H9 (cell line): Measurements from ENCODE around the gene IQUB. TPM values are rescaled to one million over a fixed set of nuclear protein-coding genes. Genes with fewer than 3 reads are reported as not detected.

Source experiments
- DNase-seq: peaks from one replicate; pipeline ENCODE4 v3.0.0-alpha.2; 2017
- H2AFZ ChIP-seq: one replicate; pipeline ENCODE4 v1.6.1; 2013; ENCODE audit warnings: mild to moderate bottlenecking, low read length, control low read depth, moderate library complexity
- H2AK5ac ChIP-seq: 2 replicates; pipeline ENCODE4 v1.6.1; 2013; ENCODE audit warnings: low read length, control low read depth, mixed read lengths; ENCODE audit not compliant: insufficient read length
- H2BK120ac ChIP-seq: one replicate; pipeline ENCODE4 v1.6.1; 2013; ENCODE audit warnings: low read depth, mild to moderate bottlenecking, low read length, control low read depth, inconsistent platforms; ENCODE audit not compliant: poor library complexity, severe bottlenecking
- H2BK12ac ChIP-seq: 2 replicates; pipeline ENCODE4 v1.6.1; 2013; ENCODE audit warnings: low read length, control low read depth, mixed read lengths, low read depth; ENCODE audit not compliant: insufficient read length
- H2BK15ac ChIP-seq: 2 replicates; pipeline ENCODE4 v1.6.1; 2013; ENCODE audit warnings: low read depth, low read length, control low read depth
- H2BK20ac ChIP-seq: one replicate; pipeline ENCODE4 v1.6.1; 2013; ENCODE audit warnings: low read depth, mild to moderate bottlenecking, low read length, control low read depth, inconsistent platforms; ENCODE audit not compliant: poor library complexity, severe bottlenecking
- H2BK5ac ChIP-seq: 2 replicates; pipeline ENCODE4 v1.6.1; 2013; ENCODE audit warnings: low read length, control low read depth, mixed read lengths; ENCODE audit not compliant: insufficient read length
- H3K14ac ChIP-seq: 2 replicates; pipeline ENCODE4 v1.6.1; 2013; ENCODE audit warnings: low read length, control low read depth; ENCODE audit not compliant: insufficient read depth
- H3K18ac ChIP-seq: 2 replicates; pipeline ENCODE4 v1.6.1; 2013; ENCODE audit warnings: low read depth, mild to moderate bottlenecking, mixed read lengths, low read length, control low read depth; ENCODE audit not compliant: insufficient read length
- H3K23ac ChIP-seq: 2 replicates; pipeline ENCODE4 v1.6.1; 2013; ENCODE audit warnings: low read length, control low read depth, mixed read lengths, low read depth; ENCODE audit not compliant: insufficient read length
- H3K23me2 ChIP-seq: 2 replicates; pipeline ENCODE4 v1.6.1; 2013; ENCODE audit warnings: low read depth, mild to moderate bottlenecking, mixed read lengths, low read length, control low read depth; ENCODE audit not compliant: insufficient read length, poor library complexity, severe bottlenecking
- H3K27ac ChIP-seq: 2 replicates; pipeline ENCODE4 v1.5.1; 2013; ENCODE audit warnings: low read length, control low read depth, mixed read lengths, low read depth; ENCODE audit not compliant: insufficient read length
- H3K27me3 ChIP-seq: 2 replicates; pipeline ENCODE4 v1.6.1; 2013; ENCODE audit warnings: low read length, control low read depth, inconsistent platforms; ENCODE audit not compliant: insufficient read depth
- H3K4ac ChIP-seq: 2 replicates; pipeline ENCODE4 v1.6.1; 2013; ENCODE audit warnings: low read depth, mild to moderate bottlenecking, control low read depth, inconsistent platforms, low read length, moderate library complexity
- H3K4me1 ChIP-seq: 2 replicates; pipeline ENCODE4 v1.6.1; 2013; ENCODE audit warnings: low read length, control low read depth, inconsistent platforms; ENCODE audit not compliant: insufficient read depth
- H3K4me2 ChIP-seq: 2 replicates; pipeline ENCODE4 v1.6.1; 2013; ENCODE audit warnings: low read length, control low read depth, mixed read lengths; ENCODE audit not compliant: insufficient read length, insufficient read depth
- H3K56ac ChIP-seq: 2 replicates; pipeline ENCODE4 v1.6.1; 2013; ENCODE audit warnings: low read depth, mild to moderate bottlenecking, mixed read lengths, low read length, control low read depth; ENCODE audit not compliant: insufficient read length
- H3K79me1 ChIP-seq: 2 replicates; pipeline ENCODE4 v1.6.1; 2013; ENCODE audit warnings: low read depth, mild to moderate bottlenecking, moderate library complexity, low read length, control low read depth, inconsistent platforms; ENCODE audit not compliant: insufficient read depth, poor library complexity, severe bottlenecking
- H3K79me2 ChIP-seq: 2 replicates; pipeline ENCODE4 v1.6.1; 2013; ENCODE audit warnings: low read length, control low read depth, inconsistent platforms; ENCODE audit not compliant: insufficient read depth
- H3K9ac ChIP-seq: 2 replicates; pipeline ENCODE4 v1.6.1; 2013; ENCODE audit warnings: low read length, control low read depth, mixed read lengths; ENCODE audit not compliant: insufficient read length; ENCODE audit errors: extremely low read depth
- H3K9me3 ChIP-seq: one replicate; pipeline ENCODE4 v1.6.1; 2013; ENCODE audit warnings: low read depth, low read length, inconsistent platforms; ENCODE audit not compliant: control insufficient read depth
- H3T11ph ChIP-seq: one replicate; pipeline ENCODE4 v1.6.1; 2013; ENCODE audit warnings: mild to moderate bottlenecking, low read length, control low read depth, inconsistent platforms
- H4K20me1 ChIP-seq: one replicate; pipeline ENCODE4 v1.6.1; 2013; ENCODE audit not compliant: control insufficient read depth, insufficient read length, insufficient read depth
- H4K5ac ChIP-seq: 2 replicates; pipeline ENCODE4 v1.6.1; 2013; ENCODE audit warnings: low read depth, mild to moderate bottlenecking, mixed read lengths, low read length, control low read depth; ENCODE audit not compliant: insufficient read length
- H4K8ac ChIP-seq: replicated peaks from 2 replicates; pipeline ENCODE4 v1.6.1; 2013; ENCODE audit warnings: low read length, control low read depth, mixed read lengths, low read depth; ENCODE audit not compliant: insufficient read length
- H4K91ac ChIP-seq: 2 replicates; pipeline ENCODE4 v1.6.1; 2013; ENCODE audit warnings: low read depth, mild to moderate bottlenecking, moderate library complexity, mixed read lengths, low read length, control low read depth; ENCODE audit not compliant: insufficient read length
- H3K27ac Mint-ChIP-seq, 3 experiments: 2 replicates in 2 of 3; 3 replicates in 1 of 3; pipeline ENCODE4 v1.8.0; 2020 to 2021; ENCODE audit warnings: mixed read lengths in 3 of 3, mild to moderate bottlenecking in 1 of 3, moderate library complexity in 1 of 3
- H3K27me3 Mint-ChIP-seq: 2 replicates; pipeline ENCODE4 v1.8.0; 2021; ENCODE audit warnings: low read depth, mild to moderate bottlenecking, moderate library complexity, mixed read lengths
- H3K36me3 Mint-ChIP-seq, 3 experiments: 2 replicates in 2 of 3; 3 replicates in 1 of 3; pipeline ENCODE4 v1.8.0; 2020 to 2021; ENCODE audit warnings: low read depth in 3 of 3, mixed read lengths in 3 of 3; ENCODE audit not compliant: insufficient read depth in 1 of 3
- H3K4me1 Mint-ChIP-seq, 2 experiments: 2 replicates each; pipeline ENCODE4 v1.8.0; 2020; ENCODE audit warnings: mixed read lengths in 2 of 2
- H3K4me3 Mint-ChIP-seq, 2 experiments: 2 replicates in 1 of 2; 3 replicates in 1 of 2; pipeline ENCODE4 v1.8.0; 2020 to 2021; ENCODE audit warnings: mild to moderate bottlenecking in 2 of 2, mixed read lengths in 2 of 2, moderate library complexity in 1 of 2
- H3K9me3 Mint-ChIP-seq, 2 experiments: 2 replicates in 1 of 2; 3 replicates in 1 of 2; pipeline ENCODE4 v1.8.0; 2020; ENCODE audit warnings: mild to moderate bottlenecking in 2 of 2, mixed read lengths in 2 of 2, moderate library complexity in 1 of 2
- CTCF ChIP-seq: fragments of 200-600 bp; sonication (generic); conservative IDR thresholded peaks from 3 replicates; pipeline ENCODE4 v1.8.0; 2021; ENCODE audit warnings: antibody characterized with exemption, mild to moderate bottlenecking
- total RNA-seq: library from RNA; stranded (reverse); gene quantifications from 2 replicates; pipeline ENCODE4 v1.2.1, GENCODE V29; 2021

Gene IQUB
- total RNA-seq, 1 experiment from 2014 or later: 0.28 TPM

GRCh38 chr7:123424463-123424862, 109.9 kb downstream of the IQUB start:
- Histone ChIP-seq H3K23ac (no peak overlapping the region), H3K4me2 (no peak overlapping the region), H2BK5ac (no peak overlapping the region), H3K79me1 (no peaks in the 10 kb centered on the region), H3K23me2 (no peaks in the 10 kb centered on the region), H3T11ph (no peak overlapping the region), H3K27me3 (no peaks in the 10 kb centered on the region), H3K79me2 (no peaks in the 10 kb centered on the region), H3K4me1 (no peaks in the 10 kb centered on the region), H4K5ac (no peak overlapping the region), H3K18ac (no peak overlapping the region), H2AK5ac (no peak overlapping the region), H2BK12ac (no peak overlapping the region), H2BK20ac (no peak overlapping the region), H3K9me3 (no peaks in the 10 kb centered on the region), H2AFZ (no peak overlapping the region), H3K9ac (no peak overlapping the region), H2BK120ac (no peak overlapping the region), H3K14ac (no peak overlapping the region), H4K20me1 (no peaks in the 10 kb centered on the region), H3K56ac (no peak overlapping the region), H4K8ac (no peak overlapping the region), H2BK15ac (no peak overlapping the region), H4K91ac (no peak overlapping the region), H3K27ac (no peak overlapping the region), H3K4ac (no peak overlapping the region)
- Mint-ChIP-seq H3K4me3 (no peak overlapping the region), H3K4me1 (no peaks in the 10 kb centered on the region), H3K27ac (no peak overlapping the region), H3K9me3 (peaks cover 27 to 34% of the 10 kb centered on the region in 2 experiments), H3K27me3 (no peaks in the 10 kb centered on the region), H3K36me3 (peaks cover 0 to 36% (median 16%) of the 10 kb centered on the region in 3 experiments; a peak in 5 of 7 replicates)
- DNase-seq: no peak
- no peak for TF ChIP-seq CTCF
